EH (cell line): ENCODE data around the gene MLLT10.

Source experiments
- DNase-seq: peaks from one replicate; pipeline ENCODE4 v3.0.0-alpha.2; 2015; ENCODE audit warnings: low read depth

MLLT10 gene

DNA sequence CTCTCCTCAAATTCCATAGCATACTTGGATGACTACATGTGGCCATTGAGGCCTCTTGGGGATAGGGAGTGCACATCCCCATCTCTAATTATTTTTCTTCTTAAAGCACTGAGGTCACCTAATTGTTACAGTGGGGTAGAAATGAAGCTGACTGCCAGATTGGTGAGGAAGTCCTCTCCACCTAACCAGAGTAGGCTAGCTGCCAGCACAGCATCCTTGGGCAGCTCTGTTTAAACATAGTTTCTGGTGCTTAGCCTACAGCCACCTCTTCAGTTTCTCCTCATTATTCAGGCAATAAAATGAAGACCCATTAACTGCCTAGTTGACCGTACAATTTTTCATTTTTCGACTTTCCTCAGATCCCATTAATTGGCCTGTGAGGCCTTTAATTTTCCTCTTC is 104.6 kb downstream of the MLLT10 start:
- peak; percentile 11 for DNase-seq

DNA sequence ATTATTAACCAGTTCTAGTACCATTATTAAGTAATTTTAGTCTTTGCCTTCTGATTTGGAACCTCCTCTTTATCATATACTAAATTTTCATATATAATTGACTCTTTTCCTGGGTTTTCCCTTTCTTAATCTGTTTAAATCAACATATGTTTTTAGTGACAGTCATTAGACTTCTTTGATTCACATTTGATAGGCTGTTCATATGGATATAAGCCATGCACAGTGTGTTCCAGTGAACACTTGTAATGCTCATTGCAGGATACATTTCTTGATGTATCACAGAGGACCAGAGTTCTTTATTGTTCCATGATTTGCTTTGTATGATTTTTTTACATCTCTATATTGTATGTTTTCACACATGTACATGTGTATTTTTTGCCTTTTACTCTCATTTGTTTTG is 114.0 kb downstream of the MLLT10 start:
- no peak for DNase-seq

DNA sequence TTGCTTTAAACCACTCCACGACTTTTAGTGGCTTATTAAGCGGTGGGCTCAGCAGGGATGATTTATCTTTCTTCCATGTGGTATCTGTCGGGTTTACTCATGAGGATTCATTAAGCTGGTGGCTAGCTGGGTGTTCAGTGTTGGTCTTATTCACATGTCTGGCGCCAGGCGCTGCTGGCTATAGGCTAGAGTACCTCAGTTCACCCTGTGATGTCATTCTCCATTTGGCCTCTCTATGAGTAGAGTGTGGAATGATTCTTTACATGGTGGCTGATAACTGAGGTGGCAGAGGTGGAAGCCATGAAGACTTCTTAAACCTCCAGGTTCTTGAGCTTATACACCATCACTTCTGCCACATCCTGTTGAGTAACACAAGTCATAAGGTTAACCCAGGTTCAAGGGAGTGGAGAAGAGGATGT is 115.4 kb downstream of the MLLT10 start:
- DNase-seq: peak; percentile 11

DNA sequence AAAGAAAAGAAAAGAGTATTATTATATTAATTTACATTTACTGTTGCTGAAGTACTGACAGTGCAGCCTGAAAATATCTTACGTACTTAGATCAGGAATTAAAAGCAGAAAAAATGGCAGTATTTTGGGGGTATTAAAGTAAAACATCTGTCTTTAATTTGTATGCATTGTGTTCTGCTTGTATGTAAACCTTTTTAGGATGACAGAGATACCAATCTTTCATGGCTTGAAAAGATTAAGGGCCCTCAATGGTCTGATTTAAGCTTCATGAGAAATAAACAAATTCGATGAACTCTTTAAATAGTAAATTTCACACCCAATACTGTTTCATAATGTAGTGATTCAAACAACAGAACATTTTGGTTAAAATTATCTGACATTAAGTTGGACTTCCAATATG is 116.3 kb downstream of the MLLT10 start:
- no peak for DNase-seq

DNA sequence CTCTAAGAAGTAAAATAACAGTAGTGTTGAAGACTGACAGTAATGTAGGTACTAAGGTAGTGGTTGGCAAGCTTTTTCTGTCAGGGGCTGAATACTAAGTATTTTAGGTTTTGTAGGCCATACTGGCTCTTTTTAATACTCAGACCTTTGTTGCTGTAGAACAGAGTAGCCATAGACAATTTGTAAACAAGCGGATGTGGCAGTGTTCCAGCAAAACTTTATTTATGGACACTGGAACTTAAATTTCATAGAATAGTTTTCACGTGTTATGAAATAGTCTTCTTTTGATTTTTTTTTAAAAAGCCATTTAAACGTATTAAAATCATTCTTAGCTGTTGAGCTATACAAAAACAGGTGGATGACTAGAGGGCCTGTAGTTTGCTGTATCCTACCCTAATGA is 121.2 kb downstream of the MLLT10 start:
- no peak for DNase-seq

DNA sequence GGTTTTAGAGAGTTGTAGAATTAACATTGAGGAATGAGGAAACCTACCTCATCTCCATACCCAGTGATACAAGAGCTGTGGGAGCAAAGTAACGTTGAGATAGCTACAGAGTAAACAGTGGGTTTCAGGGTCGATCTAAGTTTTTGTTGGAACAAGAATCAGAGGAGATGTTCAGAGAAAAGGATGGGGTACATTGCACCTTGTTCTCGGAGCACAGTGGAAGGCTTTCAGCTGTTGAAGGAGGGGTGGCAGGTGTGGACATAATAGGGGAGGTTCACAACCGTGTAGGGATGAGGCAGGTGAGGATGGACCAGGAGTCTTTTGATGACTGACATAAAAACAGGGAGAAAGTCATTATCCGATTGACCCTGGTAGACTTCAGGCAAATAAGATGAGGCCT is 121.7 kb downstream of the MLLT10 start:
- no peak for DNase-seq

DNA sequence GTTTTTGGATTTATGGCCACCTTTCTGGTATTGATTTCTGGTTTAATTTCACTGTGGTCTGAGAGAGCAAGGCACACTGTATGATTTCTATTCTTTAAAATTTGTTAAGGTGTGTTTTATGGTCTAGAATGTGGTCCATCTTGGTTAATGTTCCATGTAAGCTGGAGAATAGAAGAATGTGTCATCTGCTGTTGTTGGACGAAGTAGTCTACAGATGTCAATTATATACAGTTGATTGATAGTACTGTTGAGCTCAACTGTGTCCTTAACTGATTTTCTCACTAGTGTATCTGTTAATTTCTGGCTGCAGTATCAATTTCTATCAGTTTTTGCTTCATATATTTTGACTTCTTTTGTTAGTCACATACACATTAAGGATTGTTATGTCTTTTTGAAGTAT is 127.1 kb downstream of the MLLT10 start:
- DNase-seq: no peak

DNA sequence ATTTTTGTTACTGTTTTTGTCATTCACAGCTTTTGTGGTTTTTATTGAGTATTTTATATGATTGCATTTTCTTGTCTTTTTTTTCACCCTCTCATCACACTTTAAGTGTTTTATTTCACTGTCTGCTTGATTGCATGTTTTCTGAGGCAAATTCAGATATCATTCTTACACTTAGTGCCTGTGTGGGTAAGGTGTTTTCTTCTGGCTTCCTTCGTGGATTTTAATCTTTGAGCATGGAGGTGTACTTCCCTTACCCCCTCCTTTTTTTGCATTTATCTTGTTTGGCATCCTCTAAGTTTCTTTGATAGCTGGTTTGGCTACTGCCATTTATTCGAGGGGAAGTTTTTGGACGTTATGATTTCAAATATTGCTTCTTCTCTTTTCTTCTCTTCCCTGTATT is 127.9 kb downstream of the MLLT10 start:
- no peak for DNase-seq

DNA sequence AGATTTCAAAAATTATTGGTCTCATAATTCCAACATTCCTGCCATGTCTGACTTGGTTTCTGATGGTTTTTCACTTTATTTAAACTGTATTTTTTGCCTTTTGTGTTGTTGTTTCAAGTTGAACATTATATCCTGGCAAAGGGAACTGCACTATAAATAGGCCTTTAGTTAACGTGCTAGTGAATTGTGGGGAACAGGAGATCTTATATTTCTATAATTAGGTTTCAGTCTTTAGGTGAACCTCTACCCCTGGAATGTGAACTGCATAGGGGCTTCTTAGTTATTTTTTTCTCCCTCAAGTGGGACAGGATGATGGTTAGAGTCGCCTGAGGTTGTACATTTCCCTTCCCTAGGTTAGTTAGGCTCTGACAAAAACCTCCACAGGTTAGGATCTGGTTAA is 128.6 kb downstream of the MLLT10 start:
- DNase-seq: no peak

DNA sequence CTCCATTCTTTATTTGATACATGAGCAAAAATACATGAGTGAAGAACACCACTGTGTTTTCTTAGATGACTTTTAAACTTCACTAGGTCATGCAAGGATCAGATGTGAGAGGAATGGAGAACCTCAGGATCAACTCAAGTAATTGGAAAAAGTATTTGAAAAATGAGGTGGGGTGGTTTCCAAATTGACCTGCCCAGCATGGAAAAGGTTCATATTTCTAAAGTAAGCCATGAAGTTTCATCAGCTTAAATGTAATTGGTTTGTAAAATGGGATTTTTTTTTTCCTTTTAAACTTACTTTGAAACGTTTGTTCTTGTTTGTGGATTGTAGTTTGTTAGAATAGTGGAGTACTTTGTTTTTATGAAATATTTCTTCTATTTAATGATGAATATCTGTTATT is 134.8 kb downstream of the MLLT10 start:
- peak; percentile 27 for DNase-seq

DNA sequence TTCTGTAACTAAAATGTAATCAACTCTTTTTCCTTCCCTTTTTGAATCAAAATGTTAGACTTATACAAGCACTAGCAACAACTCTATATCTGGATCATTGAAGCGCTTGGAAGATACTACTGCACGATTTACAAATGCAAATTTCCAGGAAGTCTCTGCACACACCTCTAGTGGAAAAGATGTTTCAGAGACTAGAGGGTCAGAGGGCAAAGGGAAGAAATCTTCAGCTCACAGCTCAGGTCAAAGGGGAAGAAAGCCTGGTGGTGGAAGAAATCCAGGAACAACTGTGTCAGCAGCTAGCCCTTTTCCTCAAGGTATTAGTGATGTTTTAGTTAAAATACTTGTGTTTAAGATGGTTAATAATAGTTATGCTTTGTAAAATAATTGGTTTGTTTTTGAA is 136.4 kb downstream of the MLLT10 start:
- no peak for DNase-seq

DNA sequence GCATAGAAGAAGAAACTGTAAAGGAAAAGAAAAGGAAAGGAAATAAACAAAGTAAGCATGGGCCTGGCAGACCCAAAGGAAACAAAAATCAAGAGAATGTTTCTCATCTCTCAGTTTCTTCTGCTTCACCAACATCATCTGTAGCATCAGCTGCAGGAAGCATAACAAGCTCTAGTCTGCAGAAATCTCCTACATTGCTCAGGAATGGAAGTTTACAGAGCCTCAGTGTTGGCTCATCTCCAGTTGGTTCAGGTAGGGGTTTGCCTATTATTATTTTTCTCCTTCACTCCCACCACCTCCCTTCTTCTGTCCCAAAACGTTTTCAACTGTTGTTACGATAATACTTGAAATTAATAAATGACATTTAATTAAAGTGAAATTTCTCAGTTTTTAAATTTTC is 139.6 kb downstream of the MLLT10 start:
- DNase-seq: no peak

DNA sequence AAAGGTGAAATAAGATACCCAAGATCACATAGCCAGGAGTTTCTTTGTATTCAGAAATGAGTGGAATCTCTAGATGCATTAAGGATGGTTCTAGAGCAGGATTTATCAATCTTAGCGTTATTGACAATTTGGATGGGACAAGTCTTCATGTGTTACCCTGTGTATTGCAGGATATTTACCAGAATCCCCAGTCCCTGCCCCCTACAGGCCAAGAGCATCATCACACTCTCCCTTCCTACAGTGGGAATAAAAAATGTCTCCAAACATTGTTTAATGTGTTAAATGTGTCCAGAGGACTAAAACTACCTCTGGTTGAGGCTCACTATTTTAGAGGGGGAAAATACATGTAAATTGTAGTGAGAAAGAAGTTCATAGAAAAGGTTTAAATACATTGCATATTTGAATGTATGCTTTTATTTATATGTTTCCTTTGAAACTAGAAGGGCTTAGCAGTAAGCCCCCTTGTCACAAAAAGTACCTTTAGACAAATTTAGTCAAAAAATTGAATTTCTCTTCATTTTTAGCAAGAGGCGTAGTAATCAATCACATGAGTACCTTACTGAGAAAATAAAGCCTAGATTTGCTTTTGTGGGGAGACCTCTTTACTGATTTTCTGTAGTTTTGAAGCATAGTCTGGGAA is 141.2 kb downstream of the MLLT10 start:
- DNase-seq: peak; percentile 44

DNA sequence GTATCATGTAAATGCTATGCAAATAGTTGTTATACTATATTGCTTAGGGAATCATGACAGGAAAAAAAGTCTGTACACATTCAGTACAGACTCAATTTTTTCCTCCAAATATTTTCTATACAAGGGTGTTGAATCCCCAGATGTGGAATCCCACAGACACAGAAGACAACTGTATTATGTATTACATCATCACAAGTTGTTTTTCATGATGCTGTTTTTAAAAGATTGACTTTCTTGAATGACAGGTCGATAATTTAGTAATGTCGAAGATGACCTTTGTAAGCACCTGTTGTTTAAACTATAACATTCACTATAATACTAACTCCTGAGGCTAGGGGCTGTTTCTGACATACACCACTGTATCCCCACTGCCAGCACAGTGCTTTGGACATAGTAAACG is 143.5 kb downstream of the MLLT10 start:
- no peak for DNase-seq

DNA sequence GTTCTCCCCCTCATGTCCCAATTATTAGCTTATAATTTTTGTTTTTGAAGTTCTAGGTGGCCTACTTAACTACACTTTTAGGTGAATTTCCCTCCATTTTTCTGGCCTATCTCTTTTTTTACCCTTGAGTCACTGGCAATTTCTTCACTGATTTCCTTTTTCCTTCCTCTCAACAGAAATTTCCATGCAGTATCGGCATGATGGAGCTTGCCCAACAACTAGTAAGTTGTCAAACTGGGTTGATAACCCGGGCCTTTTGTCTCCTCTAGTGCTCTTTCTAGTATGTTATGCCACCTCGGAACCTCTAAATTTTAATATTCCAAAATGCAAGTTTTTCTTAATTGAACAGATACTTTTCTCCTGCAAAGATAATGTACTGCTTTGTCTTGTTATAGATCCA is 147.1 kb downstream of the MLLT10 start:
- no peak for DNase-seq

DNA sequence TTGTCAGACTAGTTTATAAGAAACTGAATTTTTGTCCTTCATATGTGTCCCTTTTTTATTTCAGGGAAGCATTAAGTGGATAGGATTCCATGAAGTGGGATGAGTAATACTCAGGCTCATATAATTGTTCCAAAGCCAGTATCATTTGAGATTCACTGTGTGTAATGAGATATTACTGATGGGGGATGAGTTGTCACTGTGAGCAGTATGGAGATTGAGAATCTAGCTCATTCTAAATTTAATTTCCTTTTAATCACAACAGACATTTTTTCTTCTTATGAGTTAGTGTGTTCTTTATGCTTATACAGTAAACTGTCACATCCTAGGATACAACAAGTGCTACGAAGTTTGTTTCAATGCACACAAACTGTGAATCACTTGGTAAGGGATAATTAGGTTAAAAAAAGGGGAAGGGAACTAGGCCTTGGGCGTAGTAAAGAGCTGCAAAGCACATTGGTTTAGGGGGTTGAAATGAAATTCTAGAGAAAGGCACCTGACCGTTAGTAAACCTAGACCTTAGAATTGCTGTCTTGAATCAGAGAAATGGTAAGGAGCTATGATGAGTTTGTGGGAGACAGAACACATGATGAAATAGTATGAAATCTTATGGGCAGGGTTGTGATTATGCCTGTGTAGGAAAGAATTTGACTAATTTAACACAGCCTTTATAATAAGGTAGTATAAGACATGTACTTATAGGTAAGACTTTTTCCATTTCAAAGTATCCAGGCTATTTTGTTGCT is 153.4 kb downstream of the MLLT10 start:
- peak; percentile 59 for DNase-seq

DNA sequence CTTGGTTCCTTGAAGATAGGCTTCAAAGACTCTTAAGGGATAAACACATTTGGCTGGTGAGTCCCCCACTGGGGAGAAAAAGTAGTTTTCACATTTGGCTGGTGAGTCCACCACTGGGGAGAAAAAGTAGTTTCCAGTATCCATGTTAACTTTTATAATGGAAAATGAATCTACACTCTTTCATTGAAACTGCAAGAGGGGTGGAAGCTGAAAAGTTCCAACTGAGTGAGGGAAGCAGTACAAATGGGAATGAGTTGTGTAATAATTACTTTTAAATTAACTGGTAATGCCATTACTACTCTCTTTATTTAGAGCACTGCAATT is 153.9 kb downstream of the MLLT10 start:
- DNase-seq: no peak

DNA sequence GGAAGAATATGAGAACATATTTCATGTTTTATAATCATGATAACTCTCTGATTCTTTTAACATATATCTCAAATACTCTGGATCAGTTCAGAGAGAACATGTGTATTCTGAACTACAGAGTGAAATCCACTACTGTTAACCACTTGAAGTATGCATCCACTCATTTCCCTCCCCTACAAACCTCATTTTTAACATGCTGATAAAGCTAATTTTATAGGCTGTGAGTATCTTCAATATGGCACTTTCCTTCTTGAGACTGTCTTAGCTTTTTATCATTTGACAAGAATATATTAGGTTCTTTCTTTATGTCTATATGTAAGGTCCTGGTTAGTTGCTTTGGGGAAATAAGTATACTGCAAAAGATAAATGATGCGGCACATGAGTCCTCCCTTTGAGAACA is 154.8 kb downstream of the MLLT10 start:
- no peak for DNase-seq

DNA sequence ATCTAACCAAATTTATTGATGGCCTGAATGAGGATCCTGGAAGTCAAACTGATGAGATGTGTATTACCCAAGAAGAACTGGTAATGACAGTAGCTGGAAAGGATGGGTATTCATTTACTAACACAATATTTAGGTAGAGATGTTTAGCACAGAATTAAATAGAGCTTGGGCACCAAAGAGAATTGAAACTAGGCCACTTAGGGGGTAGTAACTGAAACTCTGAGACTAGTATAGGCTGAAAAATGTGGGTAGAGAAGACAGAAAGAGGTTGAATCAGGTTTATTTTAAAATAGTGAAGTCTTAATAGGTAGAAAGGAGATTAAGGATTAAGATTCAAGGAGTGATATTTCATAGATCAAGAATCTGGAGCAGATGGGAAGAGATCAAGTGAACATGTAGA is 155.8 kb downstream of the MLLT10 start:
- DNase-seq: no peak

DNA sequence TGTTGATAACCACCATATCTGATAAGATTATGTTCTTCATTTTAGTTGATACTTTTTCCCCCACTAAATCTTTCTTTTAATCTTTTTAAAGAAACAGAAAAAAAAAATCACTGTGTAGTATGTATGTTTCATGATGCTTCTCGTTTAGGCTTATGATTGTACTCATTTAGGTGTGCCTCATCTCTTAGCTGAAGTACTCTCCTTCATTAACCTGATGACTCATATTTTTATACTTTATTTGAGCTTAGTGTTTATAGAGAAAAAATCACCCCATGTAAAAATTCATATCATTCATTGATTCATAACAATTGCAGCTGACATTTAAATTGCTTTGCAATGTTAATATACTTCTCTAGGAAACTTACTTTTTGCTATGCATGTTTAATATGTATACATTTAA is 158.9 kb downstream of the MLLT10 start:
- DNase-seq: no peak

DNA sequence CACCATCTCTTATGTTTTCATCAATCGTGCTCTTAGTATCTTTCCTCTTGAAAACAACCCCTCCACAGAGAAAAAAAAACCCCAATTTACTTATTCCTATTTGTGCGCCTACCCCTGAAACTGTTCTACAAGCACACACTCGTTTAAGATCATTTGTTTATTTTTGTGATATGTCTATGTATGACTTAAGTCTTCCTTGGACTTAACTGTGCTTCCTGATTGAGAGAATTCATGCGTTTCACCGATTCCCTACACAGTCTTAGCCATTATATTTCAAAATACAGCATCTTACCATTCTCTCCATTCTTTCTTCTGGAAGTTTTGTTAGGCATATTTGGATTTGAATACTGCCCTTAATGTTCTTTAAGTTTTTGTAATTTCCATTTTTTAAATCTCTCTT is 159.4 kb downstream of the MLLT10 start:
- no peak for DNase-seq

DNA sequence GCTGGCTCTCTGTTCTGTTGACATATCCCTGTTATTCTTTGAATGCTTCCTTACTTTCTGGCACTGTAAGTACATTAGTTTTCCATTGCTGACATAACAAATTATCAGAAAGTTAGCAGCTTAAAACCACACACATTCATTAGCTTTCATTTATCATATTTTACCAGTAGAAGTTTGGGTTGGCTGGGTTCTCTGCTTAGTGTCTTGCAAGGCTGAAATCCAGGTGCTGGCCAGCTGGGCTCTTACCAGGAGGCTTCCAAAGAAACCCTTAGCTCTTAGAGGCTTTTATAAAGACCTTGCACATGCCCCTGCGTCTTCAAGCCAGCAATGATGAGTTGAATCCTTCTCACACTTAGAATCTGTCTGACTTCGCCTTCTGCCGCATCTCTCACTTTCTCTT is 160.6 kb downstream of the MLLT10 start:
- no peak for DNase-seq

DNA sequence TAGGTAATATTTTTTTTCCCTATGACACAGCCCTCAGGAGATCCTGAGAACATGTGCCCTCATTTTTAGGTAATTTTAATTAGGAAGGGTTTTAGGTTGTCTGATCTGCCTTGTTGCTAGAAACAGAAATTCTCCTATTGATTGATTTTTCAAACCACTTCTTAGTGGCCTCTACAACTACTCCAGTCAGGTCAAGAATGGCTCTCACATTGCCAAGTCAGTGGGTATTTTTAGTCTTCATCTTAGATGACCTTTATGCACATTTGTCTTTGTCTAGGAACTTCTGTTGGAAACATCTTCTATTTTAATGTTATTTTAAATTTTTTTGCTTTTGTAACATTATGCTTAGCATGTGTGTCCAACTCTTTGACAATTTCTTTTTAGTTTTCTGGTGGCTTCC is 162.3 kb downstream of the MLLT10 start:
- DNase-seq: no peak

DNA sequence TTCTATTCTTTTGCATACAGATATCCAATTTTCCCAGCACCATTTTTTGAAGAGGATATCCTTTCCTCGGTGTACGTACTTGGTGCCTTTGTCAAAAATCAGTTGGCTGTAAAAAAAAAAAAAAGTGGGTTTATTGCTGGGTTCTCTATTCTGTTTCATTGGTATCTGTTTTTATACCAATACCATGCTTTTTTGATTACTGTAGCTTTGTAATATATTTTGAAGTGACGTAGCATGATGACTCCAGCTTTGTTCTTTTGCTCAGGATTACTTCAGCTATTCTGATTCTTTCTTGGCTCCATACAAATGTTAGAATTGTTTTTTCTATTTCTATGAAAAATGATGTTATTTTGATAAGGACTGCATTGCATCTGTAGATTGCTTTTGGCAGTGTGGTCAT is 165.5 kb downstream of the MLLT10 start:
- DNase-seq: no peak
